ENCODE measurements around the gene PFKFB1.
"Not testable (repeated sequence)": the region's sequence is repeated elsewhere in the genome, so short reads cannot be mapped to it uniquely, and the experiment has no call there.

Gene PFKFB1

GRCh38 chrX:54992911-54993622 is 921 bp downstream of the PFKFB1 start:
- no peak for DNase-seq

- no peak for DNase-seq
These were observed 2.3 kb downstream of the PFKFB1 start for GRCh38 chrX:54991706-54992105.

GRCh38 chrX:54983306-54983705 is 10.7 kb downstream of the PFKFB1 start:
- DNase-seq = not testable (repeated sequence)

- no peak for DNase-seq
These were observed 13.7 kb downstream of the PFKFB1 start for GRCh38 chrX:54980334-54980733.

GRCh38 chrX:54979432-54979831 is 14.6 kb downstream of the PFKFB1 start:
- DNase-seq = no peak

GRCh38 chrX:54978448-54978847 is 15.5 kb downstream of the PFKFB1 start:
- no peak for DNase-seq

- no peak for DNase-seq
These were observed 16.6 kb downstream of the PFKFB1 start for GRCh38 chrX:54977387-54977786.

GRCh38 chrX:54964766-54965497 is 29.1 kb downstream of the PFKFB1 start:
- DNase-seq = no peak

- no peak for DNase-seq
These were observed 32.2 kb downstream of the PFKFB1 start for GRCh38 chrX:54961750-54962149.

- DNase-seq = no peak
These were observed 43.1 kb downstream of the PFKFB1 start for GRCh38 chrX:54950730-54951375.

GRCh38 chrX:54945224-54945623 is 48.8 kb downstream of the PFKFB1 start:
- no peak for DNase-seq

GRCh38 chrX:54944816-54945215 is 49.2 kb downstream of the PFKFB1 start:
- DNase-seq = no peak

- no peak for DNase-seq
These were observed 56.6 kb downstream of the PFKFB1 start for GRCh38 chrX:54937416-54937815.

- no peak for DNase-seq
These were observed 58.7 kb downstream of the PFKFB1 start for GRCh38 chrX:54935306-54935705.

- no peak for DNase-seq
These were observed 59.1 kb downstream of the PFKFB1 start for GRCh38 chrX:54934890-54935289.

- no peak for DNase-seq
These were observed 59.9 kb downstream of the PFKFB1 start for GRCh38 chrX:54934058-54934457.

- no peak for DNase-seq
These were observed 60.7 kb downstream of the PFKFB1 start for GRCh38 chrX:54933150-54933826.

- no peak for DNase-seq
These were observed 62.9 kb downstream of the PFKFB1 start for GRCh38 chrX:54931107-54931506.

GRCh38 chrX:54930291-54931049 is 63.5 kb downstream of the PFKFB1 start:
- no peak for DNase-seq

GRCh38 chrX:54928876-54929275 is 65.1 kb downstream of the PFKFB1 start:
- DNase-seq = no peak

- no peak for DNase-seq
These were observed 67.0 kb downstream of the PFKFB1 start for GRCh38 chrX:54926978-54927377.

- DNase-seq = no peak
These were observed 70.6 kb downstream of the PFKFB1 start for GRCh38 chrX:54923376-54923775.

- DNase-seq = no peak
These were observed 71.4 kb downstream of the PFKFB1 start for GRCh38 chrX:54922547-54922946.

Data from NCI-H187 (cell line).